Panc1 (cell line): ENCODE measurements around the gene OMP.

Experiments used
- CTCF ChIP-seq: fragments of 450-650 bp; IDR thresholded peaks from 2 replicates; pipeline ENCODE4 v1.5.1; 2017; ENCODE audit warnings: mild to moderate bottlenecking
- POLR2AphosphoS5 ChIP-seq: IDR thresholded peaks from 2 replicates; pipeline ENCODE4 v1.6.1; 2012; ENCODE audit warnings: mild to moderate bottlenecking, low read depth, low read length, moderate library complexity
- SIN3A ChIP-seq: IDR thresholded peaks from 2 replicates; pipeline ENCODE4 v1.6.1; 2012; ENCODE audit warnings: low read depth, mild to moderate bottlenecking, low read length, moderate library complexity, borderline replicate concordance; ENCODE audit not compliant: insufficient read depth
- TF ChIP-seq, protein P1 (sequence below), 2 experiments: IDR thresholded peaks; 2 replicates each; pipeline ENCODE4 v1.6.1; 2011 to 2012; ENCODE audit warnings: low read depth in 2 of 2, control low read depth in 1 of 2, low read length in 1 of 2, mild to moderate bottlenecking in 1 of 2, moderate library complexity in 1 of 2; ENCODE audit not compliant: insufficient read depth in 1 of 2

DNA sequence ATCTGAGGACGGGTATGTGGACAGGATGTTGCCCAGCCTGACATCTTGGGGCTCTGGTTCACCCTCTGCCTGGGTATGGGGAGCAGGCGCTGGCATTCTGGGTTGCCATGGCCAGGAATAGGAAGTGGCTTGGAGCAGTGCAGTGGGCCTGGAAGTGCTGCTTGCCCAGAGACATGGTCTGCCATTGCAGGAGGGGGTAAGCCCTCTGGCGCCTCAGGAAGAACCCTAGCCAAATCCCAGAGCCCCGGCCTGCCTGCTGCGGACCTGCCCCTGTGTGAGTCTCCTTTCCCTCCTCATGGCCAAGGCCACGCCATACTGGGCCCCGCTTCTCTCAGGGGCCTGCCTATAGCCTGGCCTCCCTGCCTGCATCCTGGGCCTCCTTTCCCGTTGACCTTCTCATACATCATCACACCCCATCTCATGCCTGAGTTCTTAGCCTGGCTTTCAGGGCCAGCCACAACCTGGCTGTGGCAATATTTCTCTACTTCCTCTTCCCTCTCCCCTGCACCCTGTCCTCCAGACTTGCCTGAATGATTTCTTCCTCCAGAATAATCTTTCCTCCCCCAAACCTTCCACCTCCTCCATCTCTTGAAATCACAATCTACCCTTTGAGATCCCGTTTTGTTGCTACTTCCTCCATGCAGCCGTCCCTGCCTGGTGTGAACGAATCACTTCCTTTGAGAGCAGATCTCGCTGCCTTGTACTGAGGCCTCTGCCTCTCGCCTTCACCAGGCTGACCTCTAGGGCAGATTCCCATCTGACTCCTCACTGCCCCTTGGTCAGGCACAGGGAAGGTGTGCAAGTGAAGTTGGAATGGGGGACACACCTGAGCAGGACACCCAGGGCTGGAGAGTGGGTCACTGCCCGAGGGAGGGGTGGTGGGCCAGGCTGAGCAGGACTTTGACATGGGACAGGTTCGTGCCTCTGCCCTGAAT, 30.7 kb upstream of the OMP start:
- TF ChIP-seq CTCF = no peak
- TF ChIP-seq POLR2AphosphoS5 = no peak
- TF ChIP-seq, protein P1, sequence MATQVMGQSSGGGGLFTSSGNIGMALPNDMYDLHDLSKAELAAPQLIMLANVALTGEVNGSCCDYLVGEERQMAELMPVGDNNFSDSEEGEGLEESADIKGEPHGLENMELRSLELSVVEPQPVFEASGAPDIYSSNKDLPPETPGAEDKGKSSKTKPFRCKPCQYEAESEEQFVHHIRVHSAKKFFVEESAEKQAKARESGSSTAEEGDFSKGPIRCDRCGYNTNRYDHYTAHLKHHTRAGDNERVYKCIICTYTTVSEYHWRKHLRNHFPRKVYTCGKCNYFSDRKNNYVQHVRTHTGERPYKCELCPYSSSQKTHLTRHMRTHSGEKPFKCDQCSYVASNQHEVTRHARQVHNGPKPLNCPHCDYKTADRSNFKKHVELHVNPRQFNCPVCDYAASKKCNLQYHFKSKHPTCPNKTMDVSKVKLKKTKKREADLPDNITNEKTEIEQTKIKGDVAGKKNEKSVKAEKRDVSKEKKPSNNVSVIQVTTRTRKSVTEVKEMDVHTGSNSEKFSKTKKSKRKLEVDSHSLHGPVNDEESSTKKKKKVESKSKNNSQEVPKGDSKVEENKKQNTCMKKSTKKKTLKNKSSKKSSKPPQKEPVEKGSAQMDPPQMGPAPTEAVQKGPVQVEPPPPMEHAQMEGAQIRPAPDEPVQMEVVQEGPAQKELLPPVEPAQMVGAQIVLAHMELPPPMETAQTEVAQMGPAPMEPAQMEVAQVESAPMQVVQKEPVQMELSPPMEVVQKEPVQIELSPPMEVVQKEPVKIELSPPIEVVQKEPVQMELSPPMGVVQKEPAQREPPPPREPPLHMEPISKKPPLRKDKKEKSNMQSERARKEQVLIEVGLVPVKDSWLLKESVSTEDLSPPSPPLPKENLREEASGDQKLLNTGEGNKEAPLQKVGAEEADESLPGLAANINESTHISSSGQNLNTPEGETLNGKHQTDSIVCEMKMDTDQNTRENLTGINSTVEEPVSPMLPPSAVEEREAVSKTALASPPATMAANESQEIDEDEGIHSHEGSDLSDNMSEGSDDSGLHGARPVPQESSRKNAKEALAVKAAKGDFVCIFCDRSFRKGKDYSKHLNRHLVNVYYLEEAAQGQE (IDR thresholded peaks at IDR 0.05; ENCODE audit: insufficient read depth in 1 of 2, low read depth in 2 of 2, low read length in 1 of 2) = no peak
- no peak for TF ChIP-seq SIN3A
